Activated CD4-positive, alpha-beta memory T cell treated with anti-CD3 and anti-CD28 coated beads, Interleukin-2, amount 10 ng/mL, durations not matched to agents 7 days and 5 days (primary cell): ENCODE results near the gene CPNE7. TPM values are rescaled to one million over a fixed set of nuclear protein-coding genes. Genes with fewer than 3 reads are reported as not detected.
A peak's percentile ranks its signal among the peaks of the same experiment; 100 is the strongest.

ENCODE experiments used
- CTCF ChIA-PET: fragments of 350-600 bp; sonication (Branson Sonifier 250); formaldehyde crosslinking; loops from one replicate; lab custom pipeline; 2021; ENCODE audit warnings: antibody characterized with exemption, inconsistent platforms; lab: Charles Lee
- POLR2A ChIA-PET: fragments of 350-600 bp; sonication (Branson Sonifier 250); formaldehyde crosslinking; loops from one replicate; lab custom pipeline; 2021; ENCODE audit warnings: antibody characterized with exemption; lab: Charles Lee
- DNase-seq: peaks from one replicate; pipeline ENCODE4 v3.0.0-alpha.2; 2020
- H3K27ac Mint-ChIP-seq: one replicate; pipeline ENCODE4 v1.8.0; 2021; ENCODE audit warnings: mild to moderate bottlenecking, mixed read lengths
- H3K27me3 Mint-ChIP-seq: one replicate; pipeline ENCODE4 v1.8.0; 2021; ENCODE audit warnings: mixed read lengths
- H3K36me3 Mint-ChIP-seq: one replicate; pipeline ENCODE4 v1.8.0; 2021; ENCODE audit warnings: low read depth, mixed read lengths
- H3K4me1 Mint-ChIP-seq: one replicate; pipeline ENCODE4 v1.8.0; 2021; ENCODE audit warnings: mixed read lengths
- H3K4me3 Mint-ChIP-seq: one replicate; pipeline ENCODE4 v1.8.0; 2021; ENCODE audit warnings: mild to moderate bottlenecking, mixed read lengths
- H3K9me3 Mint-ChIP-seq: one replicate; pipeline ENCODE4 v1.8.0; 2021; ENCODE audit warnings: mixed read lengths
- total RNA-seq, 2 experiments: library from RNA; stranded (reverse); gene quantifications; one replicate each; pipeline ENCODE4 v1.2.3, GENCODE V29; 2021

Gene CPNE7
- total RNA-seq, 2 experiments from 2014 or later, result 3.3 to 4.4 TPM

DNA sequence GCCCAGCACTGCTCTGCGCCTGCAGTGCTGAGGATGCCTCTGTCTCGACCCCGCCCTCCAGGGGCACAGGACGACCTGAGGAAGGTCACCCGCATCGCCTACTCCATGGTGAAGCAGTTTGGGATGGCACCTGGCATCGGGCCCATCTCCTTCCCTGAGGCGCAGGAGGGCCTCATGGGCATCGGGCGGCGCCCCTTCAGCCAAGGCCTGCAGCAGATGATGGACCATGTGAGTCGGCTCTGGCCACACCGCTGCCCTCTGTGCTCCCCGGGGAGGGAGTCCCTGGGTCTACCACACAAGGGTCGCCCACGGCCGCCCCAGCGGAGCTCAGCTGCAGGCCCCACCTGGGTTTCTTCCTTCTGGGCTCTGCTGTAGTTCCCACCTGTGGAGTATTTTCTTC is 21.8 kb upstream of the CPNE7 start:
- peaks cover 6% of the 10 kb centered on the region for H3K36me3 Mint-ChIP-seq
- CTCF ChIA-PET, result no interaction called here
- DNase-seq, result no peak
- POLR2A ChIA-PET, result no interaction called here
- H3K4me1 Mint-ChIP-seq, result peaks cover 14% of the 10 kb centered on the region
- H3K27me3 Mint-ChIP-seq, result no peaks in the 10 kb centered on the region
- H3K4me3 Mint-ChIP-seq, result no peak overlapping the region
- H3K9me3 Mint-ChIP-seq, result no peaks in the 10 kb centered on the region
- H3K27ac Mint-ChIP-seq, result no peak overlapping the region

GRCh38 chr16:89554343-89554742 is 21.2 kb upstream of the CPNE7 start:
- CTCF ChIA-PET, result no interaction called here
- POLR2A ChIA-PET, result no interaction called here
- Mint-ChIP-seq H3K4me1 (peaks cover 10% of the 10 kb centered on the region), H3K9me3 (no peaks in the 10 kb centered on the region), H3K27ac (no peak overlapping the region), H3K36me3 (peaks cover 3% of the 10 kb centered on the region), H3K27me3 (no peaks in the 10 kb centered on the region), H3K4me3 (no peak overlapping the region)
- DNase-seq, result no peak

DNA sequence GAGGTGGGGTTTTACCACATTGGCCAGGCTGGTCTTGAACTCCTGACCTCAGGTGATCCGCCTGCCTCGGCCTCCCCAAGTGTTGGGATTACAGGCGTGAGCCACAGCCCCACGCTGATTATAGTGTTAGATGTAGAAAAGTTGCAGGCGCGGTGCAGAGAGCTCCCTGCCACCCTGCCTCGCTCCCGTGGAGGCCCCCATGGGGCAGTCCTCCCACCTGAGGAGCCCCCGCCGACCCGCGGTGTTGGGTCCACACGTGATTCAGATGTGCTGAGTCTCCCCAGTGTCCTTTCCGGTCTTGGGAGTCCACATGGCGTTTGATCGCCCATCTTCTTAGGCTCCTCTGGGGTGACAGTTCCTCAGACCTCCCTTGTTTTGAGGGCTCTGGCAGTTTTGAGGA is 20.3 kb upstream of the CPNE7 start:
- Mint-ChIP-seq H3K4me3 (no peak overlapping the region), H3K9me3 (no peaks in the 10 kb centered on the region), H3K4me1 (peaks cover 15% of the 10 kb centered on the region), H3K36me3 (no peaks in the 10 kb centered on the region), H3K27me3 (no peaks in the 10 kb centered on the region), H3K27ac (no peak overlapping the region)
- POLR2A ChIA-PET, result no interaction called here
- no peak for DNase-seq
- CTCF ChIA-PET, result no interaction called here

DNA sequence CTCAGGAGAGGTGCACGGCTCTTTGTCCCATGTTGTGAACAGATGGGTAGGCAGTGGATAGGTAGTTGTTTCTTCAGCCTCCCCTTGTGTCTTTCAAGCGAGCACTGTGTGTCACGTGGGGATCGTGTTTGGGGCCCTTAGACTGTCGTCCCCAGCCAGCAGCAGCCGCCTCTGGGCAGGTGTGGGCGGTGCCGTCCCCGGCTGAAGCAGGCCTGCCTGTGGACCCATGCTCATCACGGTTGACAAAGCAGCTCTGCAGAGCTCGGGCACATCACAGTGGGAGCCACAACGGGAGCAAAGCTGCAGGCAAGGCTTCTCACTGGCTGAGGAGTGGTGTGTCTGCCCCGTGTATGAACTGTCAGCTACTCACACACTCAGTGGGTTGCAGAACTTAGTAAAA is 19.8 kb upstream of the CPNE7 start:
- H3K4me1 Mint-ChIP-seq, result peaks cover 15% of the 10 kb centered on the region
- peaks cover 3% of the 10 kb centered on the region for H3K36me3 Mint-ChIP-seq
- ChIA-PET POLR2A (interaction anchor here (1.2 kb wide), 1 partner anchor 49 kb away, joined by 3 read pairs; no protein-coding TSS in a partner anchor), CTCF (no interaction called here)
- H3K4me3 Mint-ChIP-seq, result no peak overlapping the region
- H3K27ac Mint-ChIP-seq, result no peak overlapping the region
- no peak for DNase-seq
- no peaks in the 10 kb centered on the region for H3K27me3 Mint-ChIP-seq
- H3K9me3 Mint-ChIP-seq, result no peaks in the 10 kb centered on the region

- no peak overlapping the region for H3K4me3 Mint-ChIP-seq
- H3K27ac Mint-ChIP-seq, result peak overlapping the region; percentile 23
- POLR2A ChIA-PET, result interaction anchor here (0.7 to 1.2 kb wide), 4 partner anchors 49 to 134 kb away, joined by 3 to 7 read pairs (median 3); partner anchors contain the start of gene SPG7
These were observed 18.5 kb upstream of the CPNE7 start for GRCh38 chr16:89556750-89557689.

GRCh38 chr16:89557690-89558490 is 17.7 kb upstream of the CPNE7 start:
- POLR2A ChIA-PET, result interaction anchor here (0.7 to 1.6 kb wide), 4 partner anchors 50 to 243 kb away, joined by 3 to 7 read pairs (median 4); partner anchors contain the start of gene SPG7
- Mint-ChIP-seq H3K36me3 (peaks cover 20% of the 10 kb centered on the region), H3K9me3 (no peaks in the 10 kb centered on the region), H3K4me3 (no peak overlapping the region), H3K27me3 (no peaks in the 10 kb centered on the region), H3K27ac (peak overlapping the region; percentile 23), H3K4me1 (peaks cover 29% of the 10 kb centered on the region)
- CTCF ChIA-PET, result interaction anchor here (0.7 to 1.6 kb wide), 12 partner anchors 9 to 307 kb away, joined by 3 to 7 read pairs (median 4); partner anchors contain the start of gene SPG7
- no peak for DNase-seq

More at GRCh38 chr16:89556750-89557689, 18.5 kb upstream of the CPNE7 start:
- Mint-ChIP-seq H3K27me3 (no peaks in the 10 kb centered on the region), H3K9me3 (no peaks in the 10 kb centered on the region), H3K36me3 (peaks cover 11% of the 10 kb centered on the region), H3K4me1 (peaks cover 21% of the 10 kb centered on the region)
- CTCF ChIA-PET, result interaction anchor here (0.6 to 1.6 kb wide), 13 partner anchors 8 to 308 kb away, joined by 3 to 7 read pairs (median 4); partner anchors contain the start of gene SPG7
- DNase-seq, result peak; percentile 86

DNA sequence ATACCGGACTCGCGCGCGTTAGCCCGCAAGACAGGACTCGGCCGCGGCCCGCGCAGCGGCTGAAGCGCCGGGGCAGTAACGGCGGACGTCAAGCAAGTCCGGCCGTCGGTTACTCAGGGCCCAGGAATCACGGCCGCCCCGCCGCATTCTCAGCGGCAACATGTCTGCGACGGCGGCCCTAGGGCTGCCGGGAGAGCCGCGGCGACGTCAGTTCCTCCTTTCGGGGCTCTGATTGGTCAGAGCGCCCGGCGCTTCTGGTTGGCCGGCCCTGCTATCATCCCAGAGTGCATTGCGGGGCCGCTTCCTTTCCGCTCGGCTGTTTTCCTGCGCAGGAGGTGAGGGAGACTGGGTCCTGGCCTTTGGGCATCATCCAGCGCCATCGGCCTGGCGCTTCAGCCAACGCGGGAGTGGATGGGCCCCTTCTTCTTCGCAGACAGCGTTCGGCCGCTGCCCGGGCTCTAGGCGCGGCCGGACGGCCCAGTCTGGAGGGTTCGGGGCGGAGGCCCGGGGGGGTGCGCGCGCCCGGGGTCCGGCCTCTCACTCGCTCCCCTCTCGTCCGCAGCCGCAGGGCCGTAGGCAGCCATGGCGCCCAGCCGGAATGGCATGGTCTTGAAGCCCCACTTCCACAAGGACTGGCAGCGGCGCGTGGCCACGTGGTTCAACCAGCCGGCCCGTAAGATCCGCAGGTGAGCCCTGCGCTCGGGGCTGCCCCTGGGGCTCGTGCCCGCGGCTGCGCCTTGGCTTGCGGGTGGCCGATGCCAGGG is 15.0 kb upstream of the CPNE7 start, which contains the start of gene RPL13:
TSS of gene RPL13 (plus strand) at position 305 of the 764 bp plus-strand sequence. CDS start at position 583, 278 bp downstream.
- peaks cover 54% of the 10 kb centered on the region for H3K4me1 Mint-ChIP-seq
- ChIA-PET POLR2A (interaction anchor here (1.0 to 1.8 kb wide), 3 partner anchors 53 to 313 kb away, joined by 3 to 13 read pairs (median 3); partner anchors contain the start of gene SPG7), CTCF (no interaction called here)
- H3K36me3 Mint-ChIP-seq, result peaks cover 46% of the 10 kb centered on the region
- H3K27me3 Mint-ChIP-seq, result no peaks in the 10 kb centered on the region
- no peaks in the 10 kb centered on the region for H3K9me3 Mint-ChIP-seq
- DNase-seq, result peak; percentile 94
- peak within 1 kb of the TSS; percentile 99 for H3K27ac Mint-ChIP-seq
- peak within 1 kb of the TSS; percentile 98 for H3K4me3 Mint-ChIP-seq

DNA sequence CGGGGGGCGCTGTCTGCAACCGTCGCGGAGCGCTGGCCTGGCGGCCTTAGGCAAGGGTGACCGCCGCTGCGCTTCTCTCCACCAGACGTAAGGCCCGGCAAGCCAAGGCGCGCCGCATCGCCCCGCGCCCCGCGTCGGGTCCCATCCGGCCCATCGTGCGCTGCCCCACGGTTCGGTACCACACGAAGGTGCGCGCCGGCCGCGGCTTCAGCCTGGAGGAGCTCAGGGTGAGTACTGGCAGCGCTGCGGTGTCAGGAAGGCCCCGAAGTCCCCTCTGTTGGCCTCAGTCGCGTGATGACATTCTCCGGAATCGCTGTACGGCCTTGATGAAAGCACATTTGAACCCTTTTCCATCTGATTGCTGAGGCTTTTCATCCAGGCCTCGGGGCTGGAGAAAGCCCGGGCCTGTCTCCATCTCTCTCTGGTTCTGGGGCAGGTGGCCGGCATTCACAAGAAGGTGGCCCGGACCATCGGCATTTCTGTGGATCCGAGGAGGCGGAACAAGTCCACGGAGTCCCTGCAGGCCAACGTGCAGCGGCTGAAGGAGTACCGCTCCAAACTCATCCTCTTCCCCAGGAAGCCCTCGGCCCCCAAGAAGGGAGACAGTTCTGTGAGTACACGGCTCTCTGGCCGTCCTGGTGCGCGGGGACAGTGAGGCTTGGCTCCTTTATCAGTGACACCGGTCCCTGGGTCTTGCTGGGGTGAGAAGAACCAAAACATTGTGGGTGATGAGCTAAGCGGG is 14.2 kb upstream of the CPNE7 start:
- H3K27me3 Mint-ChIP-seq, result no peaks in the 10 kb centered on the region
- peaks cover 61% of the 10 kb centered on the region for H3K4me1 Mint-ChIP-seq
- DNase-seq, result no peak
- CTCF ChIA-PET, result interaction anchor here (0.9 kb wide), 1 partner anchor 139 kb away, joined by 3 read pairs; no protein-coding TSS in a partner anchor
- peak overlapping the region; percentile 90 for H3K4me3 Mint-ChIP-seq
- no peaks in the 10 kb centered on the region for H3K9me3 Mint-ChIP-seq
- POLR2A ChIA-PET, result interaction anchor here (0.8 to 1.8 kb wide), 9 partner anchors 10 to 782 kb away, joined by 3 to 13 read pairs (median 3); partner anchors contain the start of gene SPG7
- peak overlapping the region; percentile 84 for H3K27ac Mint-ChIP-seq
- peaks cover 46% of the 10 kb centered on the region for H3K36me3 Mint-ChIP-seq

DNA sequence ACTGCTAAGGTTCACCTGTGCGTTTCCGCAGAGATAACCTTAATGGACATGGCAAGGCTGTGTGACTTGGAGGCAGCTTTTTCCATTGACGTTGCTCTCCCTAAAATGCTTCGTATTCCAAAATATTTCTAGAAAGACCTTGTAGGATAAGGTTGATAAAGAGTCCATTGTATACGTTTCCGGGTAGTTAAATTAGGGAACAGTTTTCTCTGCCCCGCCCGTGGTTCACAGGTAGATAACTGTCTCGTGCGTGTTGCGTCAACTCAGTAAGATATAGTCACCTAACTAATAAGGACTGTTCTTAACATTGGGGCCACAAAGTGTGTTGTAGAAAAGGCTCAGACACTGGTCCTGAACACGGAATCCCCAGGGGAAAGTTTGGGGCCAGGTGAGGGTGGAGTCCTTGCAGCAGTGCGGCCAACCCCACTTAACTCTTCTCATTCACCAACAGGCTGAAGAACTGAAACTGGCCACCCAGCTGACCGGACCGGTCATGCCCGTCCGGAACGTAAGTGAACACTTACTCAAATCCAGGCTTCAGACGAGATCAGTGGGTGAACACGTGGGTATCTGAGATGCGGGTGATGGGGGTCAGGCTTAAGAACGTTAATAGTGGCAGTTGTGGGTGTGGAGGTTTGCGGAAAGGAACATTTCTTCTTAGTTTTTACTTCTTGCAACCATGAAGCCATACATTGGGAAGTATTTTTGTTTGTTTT is 13.5 kb upstream of the CPNE7 start:
- peaks cover 46% of the 10 kb centered on the region for H3K36me3 Mint-ChIP-seq
- ChIA-PET CTCF (interaction anchor here (0.9 kb wide), 1 partner anchor 138 kb away, joined by 3 read pairs; no protein-coding TSS in a partner anchor), POLR2A (interaction anchor here (0.8 to 1.8 kb wide), 7 partner anchors 10 to 782 kb away, joined by 3 to 13 read pairs (median 3); partner anchors contain the start of gene SPG7)
- peaks cover 60% of the 10 kb centered on the region for H3K4me1 Mint-ChIP-seq
- H3K27me3 Mint-ChIP-seq, result no peaks in the 10 kb centered on the region
- H3K9me3 Mint-ChIP-seq, result no peaks in the 10 kb centered on the region
- no peak for DNase-seq
- peak overlapping the region; percentile 90 for H3K4me3 Mint-ChIP-seq
- H3K27ac Mint-ChIP-seq, result peak overlapping the region; percentile 84

DNA sequence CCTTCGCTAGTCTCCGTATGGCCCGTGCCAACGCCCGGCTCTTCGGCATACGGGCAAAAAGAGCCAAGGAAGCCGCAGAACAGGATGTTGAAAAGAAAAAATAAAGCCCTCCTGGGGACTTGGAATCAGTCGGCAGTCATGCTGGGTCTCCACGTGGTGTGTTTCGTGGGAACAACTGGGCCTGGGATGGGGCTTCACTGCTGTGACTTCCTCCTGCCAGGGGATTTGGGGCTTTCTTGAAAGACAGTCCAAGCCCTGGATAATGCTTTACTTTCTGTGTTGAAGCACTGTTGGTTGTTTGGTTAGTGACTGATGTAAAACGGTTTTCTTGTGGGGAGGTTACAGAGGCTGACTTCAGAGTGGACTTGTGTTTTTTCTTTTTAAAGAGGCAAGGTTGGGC is 12.6 kb upstream of the CPNE7 start:
- Mint-ChIP-seq H3K9me3 (no peaks in the 10 kb centered on the region), H3K36me3 (peaks cover 46% of the 10 kb centered on the region), H3K27me3 (no peaks in the 10 kb centered on the region), H3K4me1 (peaks cover 54% of the 10 kb centered on the region), H3K27ac (peak overlapping the region; percentile 24), H3K4me3 (peak overlapping the region; percentile 90)
- CTCF ChIA-PET, result interaction anchor here (1.4 kb wide), 1 partner anchor 137 kb away, joined by 4 read pairs; no protein-coding TSS in a partner anchor
- POLR2A ChIA-PET, result interaction anchor here (0.6 to 1.8 kb wide), 5 partner anchors 13 to 434 kb away, joined by 3 to 6 read pairs (median 3); partner anchors contain the start of genes CHMP1A, CPNE7 and SPATA33
- DNase-seq, result no peak
